Breast epithelium (tissue), 3 donors: Measurements from ENCODE around the gene NELFE.

Experiments
- CTCF ChIP-seq, 3 donors: fragments of 450-650 bp; IDR thresholded peaks; one replicate each; pipeline ENCODE4 v1.5.1; 2016 to 2017; ENCODE audit warnings: antibody characterized with exemption in 3 of 3, mild to moderate bottlenecking in 3 of 3, moderate library complexity in 3 of 3
- POLR2A ChIP-seq: fragments of 450-650 bp; IDR thresholded peaks from one replicate; pipeline ENCODE4 v1.6.1; 2016; ENCODE audit warnings: antibody characterized with exemption, mild to moderate bottlenecking, moderate library complexity
- POLR2AphosphoS5 ChIP-seq, 3 donors: sonication (generic); formaldehyde crosslinking; IDR thresholded peaks; one replicate each; pipeline ENCODE4 v1.6.1; 2017; ENCODE audit warnings: antibody characterized with exemption in 3 of 3

GRCh38 chr6:31948306-31948705 is 10.5 kb downstream of the NELFE start:
- no peak for TF ChIP-seq CTCF (IDR thresholded peaks at IDR 0.05)
- no peak for TF ChIP-seq POLR2AphosphoS5 (IDR thresholded peaks at IDR 0.05)
- no peak for TF ChIP-seq POLR2A
